Panc1 (cell line): ENCODE data around the gene ATP11A. TPM values are rescaled to one million over a fixed set of nuclear protein-coding genes. Genes with fewer than 3 reads are reported as not detected.

ENCODE experiments used
- ATAC-seq: fragments of 200-7000 bp; cut with Tn5 transposase; 2 replicates; pipeline ENCODE4 v1.9.1; 2020; ENCODE audit warnings: mild to moderate bottlenecking, moderate library complexity
- BruUV-seq: library from RNA; stranded (reverse); fragments of 400-500 nt; replicated peaks from 2 replicates; lab custom pipeline; 2021; lab: Mats Ljungman, UMichigan
- CTCF ChIA-PET: fragments of 300-600 bp; sonication (Branson Sonifier 250); formaldehyde crosslinking; loops from one replicate; lab custom pipeline; 2022; ENCODE audit warnings: antibody characterized with exemption; lab: Charles Lee
- POLR2A ChIA-PET: fragments of 300-600 bp; sonication (Branson Sonifier 250); formaldehyde crosslinking; loops from one replicate; lab custom pipeline; 2022; ENCODE audit warnings: antibody characterized with exemption; lab: Charles Lee
- DNase-seq: peaks from one replicate; pipeline ENCODE4 v3.0.0-alpha.2; 2010; ENCODE audit warnings: low read depth, low spot score
- H3K27ac ChIP-seq: 2 replicates; pipeline ENCODE4 v1.5.1; 2011; ENCODE audit warnings: mild to moderate bottlenecking, low read length, inconsistent platforms
- H3K27me3 ChIP-seq: fragments of 200-500 bp; sonication (Bioruptor generic); 2 replicates; pipeline ENCODE4 v1.6.0; 2014; ENCODE audit warnings: low read length, inconsistent platforms; ENCODE audit not compliant: control insufficient read depth, insufficient read depth
- H3K36me3 ChIP-seq: fragments of 200-500 bp; sonication (Bioruptor generic); 2 replicates; pipeline ENCODE4 v1.5.1; 2014; ENCODE audit warnings: inconsistent platforms, mild to moderate bottlenecking, low read length, moderate library complexity; ENCODE audit not compliant: control insufficient read depth, insufficient read depth
- H3K4me1 ChIP-seq: 2 replicates; pipeline ENCODE4 v1.5.1; 2011; ENCODE audit warnings: inconsistent platforms, mild to moderate bottlenecking, low read length, moderate library complexity; ENCODE audit not compliant: control insufficient read depth, insufficient read depth
- H3K4me3 ChIP-seq, 2 experiments: 2 replicates each; pipeline ENCODE4 v1.5.1; 2011 to 2012; ENCODE audit warnings: low read depth in 2 of 2, low read length in 2 of 2, mild to moderate bottlenecking in 2 of 2, inconsistent platforms in 1 of 2, moderate library complexity in 1 of 2
- H3K9me3 ChIP-seq: fragments of 200-500 bp; sonication (Bioruptor generic); 2 replicates; pipeline ENCODE4 v1.5.1; 2014; ENCODE audit warnings: low read depth, mild to moderate bottlenecking, inconsistent platforms, low read length, moderate library complexity; ENCODE audit not compliant: control insufficient read depth, insufficient read depth
- POLR2AphosphoS5 ChIP-seq: IDR thresholded peaks from 2 replicates; pipeline ENCODE4 v1.6.1; 2012; ENCODE audit warnings: mild to moderate bottlenecking, low read depth, low read length, moderate library complexity
- SIN3A ChIP-seq: IDR thresholded peaks from 2 replicates; pipeline ENCODE4 v1.6.1; 2012; ENCODE audit warnings: low read depth, mild to moderate bottlenecking, low read length, moderate library complexity, borderline replicate concordance; ENCODE audit not compliant: insufficient read depth
- TCF7L2 ChIP-seq: IDR thresholded peaks from 2 replicates; pipeline ENCODE4 v1.6.1; 2011; ENCODE audit warnings: mild to moderate bottlenecking, low read depth, low read length, inconsistent platforms
- in situ Hi-C: cut with HindIII; loops from 2 replicates; pipeline ENCODE4 v1.10.0; 2016; ENCODE audit warnings: low sequenced_read_pairs, low pct_unique_long_range_greater_than_20kb
- intact Hi-C: fragments of 100-400 bp; cut with micrococcal nuclease; formaldehyde crosslinking; loops from one replicate; pipeline ENCODE4 v1.10.0; 2022; ENCODE audit not compliant: unreplicated experiment
- total RNA-seq: library from RNA; stranded (reverse); gene quantifications from one replicate; pipeline ENCODE4 v1.2.1, GENCODE V29; 2021; ENCODE audit not compliant: unreplicated experiment
- TF ChIP-seq, protein P1 (sequence below), 2 experiments: IDR thresholded peaks; 2 replicates each; pipeline ENCODE4 v1.6.1; 2011 to 2012; ENCODE audit warnings: low read depth in 2 of 2, control low read depth in 1 of 2, low read length in 1 of 2, mild to moderate bottlenecking in 1 of 2, moderate library complexity in 1 of 2; ENCODE audit not compliant: insufficient read depth in 1 of 2
- TF ChIP-seq, protein P2 (sequence below): fragments of 450-650 bp; IDR thresholded peaks from 2 replicates; pipeline ENCODE4 v1.5.1; 2017; ENCODE audit warnings: mild to moderate bottlenecking

ATP11A gene
- total RNA-seq, 1 experiment from 2014 or later: 85.8 TPM

DNA sequence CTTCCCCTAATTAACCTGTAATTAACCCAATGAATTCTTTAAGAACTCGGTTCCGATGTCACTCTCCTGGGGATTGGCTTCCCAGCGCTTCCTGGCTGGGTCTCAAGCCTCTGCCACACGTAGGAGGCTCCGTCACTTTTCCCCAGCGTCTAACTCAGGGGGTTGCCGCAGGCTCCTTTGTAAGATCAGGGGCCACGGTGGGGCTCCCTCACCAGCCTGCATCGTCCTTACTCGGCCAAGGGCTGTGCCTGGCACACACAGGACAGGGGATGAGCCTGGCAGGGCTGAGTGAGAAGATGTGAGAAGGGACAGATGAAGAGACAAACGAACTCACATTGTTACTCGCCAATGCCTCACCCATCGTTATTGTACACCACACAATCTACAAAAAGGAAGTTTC, 20.9 kb upstream of the ATP11A start:
- no TSS peak for BruUV-seq

DNA sequence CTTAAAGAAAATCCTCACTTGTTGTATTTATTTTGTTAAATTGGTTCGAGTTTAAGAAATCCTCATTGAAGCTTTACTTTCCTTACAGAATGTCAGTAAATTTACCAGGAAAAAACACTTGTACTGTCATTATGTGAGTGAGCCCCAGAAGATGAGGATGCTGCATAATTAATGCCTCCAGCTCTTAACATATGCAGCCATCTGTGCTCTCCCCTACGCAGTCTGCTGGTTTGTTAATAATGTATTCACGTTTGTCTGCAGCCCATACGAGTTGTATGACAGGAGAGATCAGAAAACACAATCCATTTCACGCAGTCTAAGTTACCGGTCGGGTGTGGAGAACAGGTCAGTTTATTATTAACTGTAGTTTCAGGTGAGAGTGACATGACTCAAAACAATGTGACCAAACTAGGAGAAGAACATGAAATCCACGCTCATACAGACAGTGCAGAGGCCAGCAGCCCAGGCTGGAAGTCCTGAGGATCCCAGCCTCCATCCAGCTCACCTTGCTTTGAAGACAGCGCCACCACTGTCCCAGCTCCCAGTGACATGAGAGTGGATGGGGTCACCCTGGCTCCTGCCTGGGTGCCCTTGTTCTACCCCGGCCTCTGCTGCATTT, 19.8 kb upstream of the ATP11A start:
- H3K4me1 ChIP-seq: no peaks in the 10 kb centered on the region
- no peak for TF ChIP-seq SIN3A
- ChIA-PET POLR2A (no interaction called here), CTCF (interaction anchor here (0.7 kb wide), 1 partner anchor 71 kb away, joined by 7 read pairs; no protein-coding TSS in a partner anchor)
- H3K9me3 ChIP-seq: no peaks in the 10 kb centered on the region
- DNase-seq: no peak
- H3K27me3 ChIP-seq: no peaks in the 10 kb centered on the region
- ATAC-seq: no peak
- no peaks in the 10 kb centered on the region for H3K36me3 ChIP-seq
- no peak overlapping the region for H3K27ac ChIP-seq
- in situ Hi-C loops (no loop called here), intact Hi-C loops (no loop called here)
- H3K4me3 ChIP-seq: no peak overlapping the region
- no TSS peak for BruUV-seq

More for the DNA sequence above, 20.9 kb upstream of the ATP11A start:
- H3K27ac ChIP-seq: no peak overlapping the region
- H3K9me3 ChIP-seq: no peaks in the 10 kb centered on the region
- TF ChIP-seq, protein P1, sequence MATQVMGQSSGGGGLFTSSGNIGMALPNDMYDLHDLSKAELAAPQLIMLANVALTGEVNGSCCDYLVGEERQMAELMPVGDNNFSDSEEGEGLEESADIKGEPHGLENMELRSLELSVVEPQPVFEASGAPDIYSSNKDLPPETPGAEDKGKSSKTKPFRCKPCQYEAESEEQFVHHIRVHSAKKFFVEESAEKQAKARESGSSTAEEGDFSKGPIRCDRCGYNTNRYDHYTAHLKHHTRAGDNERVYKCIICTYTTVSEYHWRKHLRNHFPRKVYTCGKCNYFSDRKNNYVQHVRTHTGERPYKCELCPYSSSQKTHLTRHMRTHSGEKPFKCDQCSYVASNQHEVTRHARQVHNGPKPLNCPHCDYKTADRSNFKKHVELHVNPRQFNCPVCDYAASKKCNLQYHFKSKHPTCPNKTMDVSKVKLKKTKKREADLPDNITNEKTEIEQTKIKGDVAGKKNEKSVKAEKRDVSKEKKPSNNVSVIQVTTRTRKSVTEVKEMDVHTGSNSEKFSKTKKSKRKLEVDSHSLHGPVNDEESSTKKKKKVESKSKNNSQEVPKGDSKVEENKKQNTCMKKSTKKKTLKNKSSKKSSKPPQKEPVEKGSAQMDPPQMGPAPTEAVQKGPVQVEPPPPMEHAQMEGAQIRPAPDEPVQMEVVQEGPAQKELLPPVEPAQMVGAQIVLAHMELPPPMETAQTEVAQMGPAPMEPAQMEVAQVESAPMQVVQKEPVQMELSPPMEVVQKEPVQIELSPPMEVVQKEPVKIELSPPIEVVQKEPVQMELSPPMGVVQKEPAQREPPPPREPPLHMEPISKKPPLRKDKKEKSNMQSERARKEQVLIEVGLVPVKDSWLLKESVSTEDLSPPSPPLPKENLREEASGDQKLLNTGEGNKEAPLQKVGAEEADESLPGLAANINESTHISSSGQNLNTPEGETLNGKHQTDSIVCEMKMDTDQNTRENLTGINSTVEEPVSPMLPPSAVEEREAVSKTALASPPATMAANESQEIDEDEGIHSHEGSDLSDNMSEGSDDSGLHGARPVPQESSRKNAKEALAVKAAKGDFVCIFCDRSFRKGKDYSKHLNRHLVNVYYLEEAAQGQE (IDR thresholded peaks at IDR 0.05; ENCODE audit: insufficient read depth in 1 of 2, low read depth in 2 of 2, low read length in 1 of 2): no peak
- TF ChIP-seq TCF7L2 (no peak), POLR2AphosphoS5 (no peak), SIN3A (no peak)
- TF ChIP-seq, protein P2, sequence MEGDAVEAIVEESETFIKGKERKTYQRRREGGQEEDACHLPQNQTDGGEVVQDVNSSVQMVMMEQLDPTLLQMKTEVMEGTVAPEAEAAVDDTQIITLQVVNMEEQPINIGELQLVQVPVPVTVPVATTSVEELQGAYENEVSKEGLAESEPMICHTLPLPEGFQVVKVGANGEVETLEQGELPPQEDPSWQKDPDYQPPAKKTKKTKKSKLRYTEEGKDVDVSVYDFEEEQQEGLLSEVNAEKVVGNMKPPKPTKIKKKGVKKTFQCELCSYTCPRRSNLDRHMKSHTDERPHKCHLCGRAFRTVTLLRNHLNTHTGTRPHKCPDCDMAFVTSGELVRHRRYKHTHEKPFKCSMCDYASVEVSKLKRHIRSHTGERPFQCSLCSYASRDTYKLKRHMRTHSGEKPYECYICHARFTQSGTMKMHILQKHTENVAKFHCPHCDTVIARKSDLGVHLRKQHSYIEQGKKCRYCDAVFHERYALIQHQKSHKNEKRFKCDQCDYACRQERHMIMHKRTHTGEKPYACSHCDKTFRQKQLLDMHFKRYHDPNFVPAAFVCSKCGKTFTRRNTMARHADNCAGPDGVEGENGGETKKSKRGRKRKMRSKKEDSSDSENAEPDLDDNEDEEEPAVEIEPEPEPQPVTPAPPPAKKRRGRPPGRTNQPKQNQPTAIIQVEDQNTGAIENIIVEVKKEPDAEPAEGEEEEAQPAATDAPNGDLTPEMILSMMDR: no peak
- H3K36me3 ChIP-seq: no peaks in the 10 kb centered on the region
- no peak for DNase-seq
- no peaks in the 10 kb centered on the region for H3K4me1 ChIP-seq
- in situ Hi-C loops (no loop called here), intact Hi-C loops (no loop called here)
- H3K4me3 ChIP-seq: no peak overlapping the region
- H3K27me3 ChIP-seq: no peaks in the 10 kb centered on the region
- ChIA-PET POLR2A (no interaction called here), CTCF (no interaction called here)
- no peak for ATAC-seq

DNA sequence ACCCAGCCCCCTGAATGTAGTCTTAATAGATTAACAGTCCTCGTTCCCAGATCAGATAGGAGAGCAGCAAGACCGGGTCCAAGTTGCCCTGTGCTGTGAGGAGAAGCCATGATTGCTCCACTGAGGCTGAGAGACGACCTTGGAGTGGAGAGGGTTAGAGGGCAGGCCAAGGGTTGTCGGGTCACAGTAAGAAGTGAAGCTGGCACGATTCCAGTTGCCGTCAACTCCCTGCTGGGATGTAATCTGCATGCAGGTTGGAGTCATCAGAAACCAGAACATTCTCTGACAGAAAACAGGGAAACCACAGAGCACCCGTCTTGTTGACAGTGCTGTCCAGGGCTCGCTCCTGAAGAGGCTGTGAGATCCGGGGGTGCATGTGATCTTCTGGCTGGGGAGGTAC, 19.0 kb upstream of the ATP11A start:
- no peak overlapping the region for H3K27ac ChIP-seq
- intact Hi-C loops (no loop called here), in situ Hi-C loops (no loop called here)
- H3K4me3 ChIP-seq: no peak overlapping the region
- DNase-seq (no peak), ATAC-seq (no peak)
- H3K36me3 ChIP-seq: no peaks in the 10 kb centered on the region
- H3K27me3 ChIP-seq: no peaks in the 10 kb centered on the region
- no peaks in the 10 kb centered on the region for H3K4me1 ChIP-seq
- no peaks in the 10 kb centered on the region for H3K9me3 ChIP-seq
- POLR2A ChIA-PET: no interaction called here
- BruUV-seq: no TSS peak
- TF ChIP-seq, protein P2: no peak
- TF ChIP-seq TCF7L2 (no peak), POLR2AphosphoS5 (no peak), SIN3A (no peak)
- TF ChIP-seq, protein P1 (IDR thresholded peaks at IDR 0.05; ENCODE audit: insufficient read depth in 1 of 2, low read depth in 2 of 2, low read length in 1 of 2): no peak
- CTCF ChIA-PET: no interaction called here
